ENCODE results near the gene ZC3H12D.

ZC3H12D gene

GRCh38 chr6:149484733-149485700 lies at the start of gene ZC3H12D:
ZC3H12D (minus strand) TSS chr6:149485014; CDS start chr6:149474543, 10,471 bp downstream.
- peak; percentile 25 for TF ChIP-seq CTCF (conservative IDR thresholded peaks at IDR 0.05; ENCODE audit: low read depth, low read length)
- peak; percentile 86 for DNase-seq (ENCODE audit: low read depth)
- peak within 1 kb of the TSS; percentile 19 for H3K4me3 ChIP-seq (ENCODE audit: low read depth, low read length)

DNA sequence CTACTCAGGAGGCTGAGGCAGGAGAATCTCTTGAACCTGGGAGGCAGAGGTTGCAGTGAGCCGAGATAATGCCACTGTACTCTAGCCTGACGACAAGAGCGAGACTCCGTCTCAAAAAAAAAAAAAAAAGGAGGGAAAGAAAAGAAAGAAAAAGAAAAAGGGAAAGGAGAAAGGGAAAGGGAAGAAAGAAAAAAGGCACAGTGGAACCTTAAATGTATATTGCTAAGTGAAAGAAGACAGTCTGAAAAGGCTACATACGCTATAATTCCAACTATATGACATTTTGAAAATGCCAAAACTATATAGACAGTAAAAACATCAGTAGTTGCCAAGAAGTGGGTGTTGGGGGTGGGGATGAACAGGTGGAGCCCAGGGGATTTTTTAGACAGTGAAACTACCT lies 44.8 kb upstream of the ZC3H12D start:
- no peak for DNase-seq (ENCODE audit: low read depth)
- no peak for TF ChIP-seq CTCF (conservative IDR thresholded peaks at IDR 0.05; ENCODE audit: low read depth, low read length)
- no peak overlapping the region for H3K4me3 ChIP-seq (ENCODE audit: low read depth, low read length)

DNA sequence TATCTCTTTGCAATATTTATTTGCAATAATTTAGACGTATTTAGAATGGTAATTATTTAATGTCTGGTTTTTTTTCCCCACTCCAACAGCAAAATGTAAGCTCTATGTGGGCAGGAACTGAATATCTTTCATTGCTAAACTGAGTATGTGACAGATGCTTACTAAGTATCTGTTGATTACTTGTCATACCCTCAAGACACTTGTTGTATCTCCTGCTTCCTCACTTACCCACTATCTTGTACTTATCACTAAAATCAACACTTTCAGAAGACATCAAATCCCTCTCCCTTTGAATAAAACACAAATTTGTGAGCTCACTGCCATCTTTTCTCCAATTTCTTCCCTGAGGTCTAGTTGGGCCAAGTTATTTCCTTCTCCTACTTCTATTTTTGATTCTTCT lies 30.7 kb upstream of the ZC3H12D start:
- no peak for DNase-seq (ENCODE audit: low read depth)
- TF ChIP-seq CTCF (conservative IDR thresholded peaks at IDR 0.05; ENCODE audit: low read depth, low read length), result no peak
- no peak overlapping the region for H3K4me3 ChIP-seq (ENCODE audit: low read depth, low read length)

- no peak overlapping the region for H3K4me3 ChIP-seq (ENCODE audit: low read depth, low read length)
- no peak for TF ChIP-seq CTCF (conservative IDR thresholded peaks at IDR 0.05; ENCODE audit: low read depth, low read length)
- peak; percentile 17 for DNase-seq (ENCODE audit: low read depth)
Measured at GRCh38 chr6:149513915-149514314, 29.1 kb upstream of the ZC3H12D start.

- H3K4me3 ChIP-seq (ENCODE audit: low read depth, low read length), result no peak overlapping the region
- DNase-seq (ENCODE audit: low read depth), result no peak
- TF ChIP-seq CTCF (conservative IDR thresholded peaks at IDR 0.05; ENCODE audit: low read depth, low read length), result no peak
Measured at GRCh38 chr6:149510793-149511512, 26.1 kb upstream of the ZC3H12D start.

DNA sequence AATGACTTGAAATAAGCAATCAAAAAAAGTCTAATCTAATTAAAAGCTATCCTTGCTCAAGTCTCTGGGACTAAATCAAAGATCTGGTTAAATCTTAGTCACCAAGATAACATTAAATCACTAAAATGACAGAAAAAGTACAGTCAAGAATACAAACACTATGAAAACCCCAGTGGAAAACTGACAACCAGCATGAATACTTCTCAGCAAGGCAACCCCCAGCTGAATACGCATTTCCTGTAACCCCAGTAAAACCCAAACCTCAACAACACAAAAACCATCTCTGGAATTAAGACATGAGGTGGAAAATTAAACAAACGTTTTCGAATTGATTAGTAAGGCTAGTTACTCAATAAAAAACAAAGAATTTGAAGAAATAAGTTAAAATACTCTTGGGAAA lies 23.7 kb upstream of the ZC3H12D start:
- DNase-seq (ENCODE audit: low read depth), result peak; percentile 47
- H3K4me3 ChIP-seq (ENCODE audit: low read depth, low read length), result no peak overlapping the region
- TF ChIP-seq CTCF (conservative IDR thresholded peaks at IDR 0.05; ENCODE audit: low read depth, low read length), result no peak
